Liver (tissue), 2 donors: ENCODE measurements around the gene ZNF710.

ENCODE experiments used
- NR2F2 ChIP-seq: IDR thresholded peaks from 2 replicates; pipeline ENCODE4 v1.6.1; 2016; ENCODE audit warnings: antibody characterized with exemption
- TF ChIP-seq, protein P1 (sequence below): IDR thresholded peaks from 2 replicates; pipeline ENCODE4 v1.6.1; 2016; ENCODE audit warnings: antibody characterized with exemption, mild to moderate bottlenecking
- donor health status: healthy.

DNA sequence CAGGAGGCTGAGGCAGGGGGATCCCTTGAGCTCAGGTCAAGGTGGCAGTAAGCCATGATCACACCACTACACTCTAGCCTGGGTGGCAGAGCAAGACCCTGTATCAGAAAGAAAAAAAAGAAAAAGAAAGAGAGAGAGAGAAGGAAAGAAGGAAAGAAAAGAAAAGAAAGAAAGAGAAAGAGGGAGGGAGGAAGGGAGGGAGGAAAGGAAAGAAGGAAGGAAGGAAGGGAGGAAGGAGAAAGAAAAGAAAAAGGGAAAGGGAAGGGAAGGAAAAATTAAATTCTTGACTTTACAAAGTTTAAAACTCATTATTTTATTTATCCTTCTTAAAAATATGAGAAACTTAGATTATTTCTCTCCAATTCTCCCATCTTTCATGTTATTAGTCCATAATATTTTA lies 118.2 kb downstream of the ZNF710 start:
- TF ChIP-seq, protein P1, sequence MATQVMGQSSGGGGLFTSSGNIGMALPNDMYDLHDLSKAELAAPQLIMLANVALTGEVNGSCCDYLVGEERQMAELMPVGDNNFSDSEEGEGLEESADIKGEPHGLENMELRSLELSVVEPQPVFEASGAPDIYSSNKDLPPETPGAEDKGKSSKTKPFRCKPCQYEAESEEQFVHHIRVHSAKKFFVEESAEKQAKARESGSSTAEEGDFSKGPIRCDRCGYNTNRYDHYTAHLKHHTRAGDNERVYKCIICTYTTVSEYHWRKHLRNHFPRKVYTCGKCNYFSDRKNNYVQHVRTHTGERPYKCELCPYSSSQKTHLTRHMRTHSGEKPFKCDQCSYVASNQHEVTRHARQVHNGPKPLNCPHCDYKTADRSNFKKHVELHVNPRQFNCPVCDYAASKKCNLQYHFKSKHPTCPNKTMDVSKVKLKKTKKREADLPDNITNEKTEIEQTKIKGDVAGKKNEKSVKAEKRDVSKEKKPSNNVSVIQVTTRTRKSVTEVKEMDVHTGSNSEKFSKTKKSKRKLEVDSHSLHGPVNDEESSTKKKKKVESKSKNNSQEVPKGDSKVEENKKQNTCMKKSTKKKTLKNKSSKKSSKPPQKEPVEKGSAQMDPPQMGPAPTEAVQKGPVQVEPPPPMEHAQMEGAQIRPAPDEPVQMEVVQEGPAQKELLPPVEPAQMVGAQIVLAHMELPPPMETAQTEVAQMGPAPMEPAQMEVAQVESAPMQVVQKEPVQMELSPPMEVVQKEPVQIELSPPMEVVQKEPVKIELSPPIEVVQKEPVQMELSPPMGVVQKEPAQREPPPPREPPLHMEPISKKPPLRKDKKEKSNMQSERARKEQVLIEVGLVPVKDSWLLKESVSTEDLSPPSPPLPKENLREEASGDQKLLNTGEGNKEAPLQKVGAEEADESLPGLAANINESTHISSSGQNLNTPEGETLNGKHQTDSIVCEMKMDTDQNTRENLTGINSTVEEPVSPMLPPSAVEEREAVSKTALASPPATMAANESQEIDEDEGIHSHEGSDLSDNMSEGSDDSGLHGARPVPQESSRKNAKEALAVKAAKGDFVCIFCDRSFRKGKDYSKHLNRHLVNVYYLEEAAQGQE, result no peak
- TF ChIP-seq NR2F2, result no peak
